KBM-7 (cell line): ENCODE data around the gene HMX2.

Experiments
- DNase-seq: peaks from one replicate; pipeline ENCODE4 v3.0.0-alpha.2; 2015
- in situ Hi-C: fragments of 300-500 bp; cut with MboI; formaldehyde crosslinking; loops from 2 replicates; pipeline ENCODE4 v1.14.3; 2020; ENCODE audit warnings: low sequenced_read_pairs, low pct_unique_long_range_greater_than_20kb, mixed read lengths

HMX2 gene

GRCh38 chr10:123136221-123136805 is 11.6 kb upstream of the HMX2 start:
- in situ Hi-C loops = loop anchor here (25.0 kb wide), 1 partner anchor 426 kb away; no protein-coding TSS in a partner anchor
- no peak for DNase-seq

DNA sequence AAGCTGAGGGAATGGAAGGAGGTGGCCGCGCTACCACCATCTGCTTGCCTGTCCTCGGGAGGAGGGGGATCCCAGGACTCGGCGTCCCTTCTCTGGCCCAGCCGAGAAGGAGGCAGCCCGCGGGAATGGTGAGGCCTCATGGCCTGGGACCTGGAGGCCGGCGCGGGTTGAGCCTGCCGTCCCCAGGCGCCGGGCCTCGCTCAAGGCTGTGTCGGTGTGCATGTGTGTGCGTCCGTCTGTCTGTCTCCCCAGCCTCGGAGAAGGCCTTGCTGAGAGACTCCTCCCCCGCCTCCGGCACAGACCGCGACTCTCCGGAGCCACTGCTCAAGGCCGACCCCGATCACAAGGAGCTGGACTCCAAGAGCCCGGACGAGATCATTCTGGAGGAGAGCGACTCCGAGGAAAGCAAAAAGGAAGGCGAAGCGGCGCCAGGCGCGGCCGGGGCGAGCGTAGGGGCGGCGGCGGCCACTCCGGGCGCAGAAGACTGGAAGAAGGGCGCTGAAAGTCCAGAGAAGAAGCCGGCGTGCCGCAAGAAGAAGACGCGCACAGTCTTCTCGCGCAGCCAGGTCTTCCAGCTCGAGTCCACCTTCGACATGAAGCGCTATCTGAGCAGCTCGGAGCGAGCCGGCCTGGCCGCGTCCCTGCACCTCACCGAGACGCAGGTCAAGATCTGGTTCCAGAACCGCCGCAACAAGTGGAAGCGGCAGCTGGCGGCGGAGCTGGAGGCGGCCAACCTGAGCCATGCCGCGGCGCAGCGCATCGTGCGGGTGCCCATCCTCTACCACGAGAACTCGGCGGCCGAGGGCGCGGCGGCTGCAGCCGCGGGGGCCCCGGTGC is 10.9 kb upstream of the HMX2 start:
- in situ Hi-C loops = loop anchor here (25.0 kb wide), 1 partner anchor 425 kb away; no protein-coding TSS in a partner anchor
- peak; percentile 82 for DNase-seq

- no peak for DNase-seq
- in situ Hi-C loops = loop anchor here (25.0 kb wide), 1 partner anchor 423 kb away; no protein-coding TSS in a partner anchor
Observed at GRCh38 chr10:123139165-123139520, 8.8 kb upstream of the HMX2 start.

DNA sequence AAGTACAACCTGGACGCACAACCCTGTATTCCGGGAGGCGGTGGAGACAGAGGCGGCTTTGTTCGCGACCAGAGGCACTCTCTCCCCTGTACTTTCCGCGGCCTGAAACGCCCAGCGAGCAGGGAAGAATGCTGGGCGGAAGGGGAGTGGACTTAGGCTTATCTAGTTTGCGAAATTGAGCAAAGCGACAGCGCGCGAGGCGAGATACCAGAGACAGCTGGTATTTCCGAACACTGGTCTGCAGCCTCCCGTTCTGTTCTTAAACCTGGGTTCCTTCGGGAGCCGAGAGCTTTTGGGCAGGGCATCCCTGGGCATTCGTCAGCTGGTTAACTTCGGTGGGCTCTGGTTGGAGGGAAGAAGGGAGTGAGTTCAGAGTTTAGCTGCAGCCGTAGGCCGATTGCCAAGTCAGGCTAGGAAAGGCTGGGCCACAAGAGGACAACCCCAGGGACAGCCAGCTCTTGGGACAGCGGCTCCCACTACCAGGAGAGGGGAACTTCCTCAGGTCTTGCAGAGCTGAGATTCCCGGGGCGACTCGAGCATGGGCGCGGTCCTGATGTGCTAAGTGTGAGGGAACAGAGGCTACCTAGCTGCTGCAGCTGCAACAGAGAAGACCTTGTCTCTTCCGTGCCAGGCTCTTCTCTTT is 8.3 kb upstream of the HMX2 start:
- DNase-seq = no peak
- in situ Hi-C loops = loop anchor here (25.0 kb wide), 1 partner anchor 423 kb away; no protein-coding TSS in a partner anchor

- in situ Hi-C loops = loop anchor here (25.0 kb wide), 1 partner anchor 422 kb away; no protein-coding TSS in a partner anchor
Observed at GRCh38 chr10:123140164-123140982, 7.6 kb upstream of the HMX2 start.

GRCh38 chr10:123140983-123141390 is 6.9 kb upstream of the HMX2 start:
- DNase-seq = no peak
- in situ Hi-C loops = loop anchor here (25.0 kb wide), 1 partner anchor 421 kb away; no protein-coding TSS in a partner anchor

More at GRCh38 chr10:123140164-123140982, 7.6 kb upstream of the HMX2 start:
- no peak for DNase-seq

DNA sequence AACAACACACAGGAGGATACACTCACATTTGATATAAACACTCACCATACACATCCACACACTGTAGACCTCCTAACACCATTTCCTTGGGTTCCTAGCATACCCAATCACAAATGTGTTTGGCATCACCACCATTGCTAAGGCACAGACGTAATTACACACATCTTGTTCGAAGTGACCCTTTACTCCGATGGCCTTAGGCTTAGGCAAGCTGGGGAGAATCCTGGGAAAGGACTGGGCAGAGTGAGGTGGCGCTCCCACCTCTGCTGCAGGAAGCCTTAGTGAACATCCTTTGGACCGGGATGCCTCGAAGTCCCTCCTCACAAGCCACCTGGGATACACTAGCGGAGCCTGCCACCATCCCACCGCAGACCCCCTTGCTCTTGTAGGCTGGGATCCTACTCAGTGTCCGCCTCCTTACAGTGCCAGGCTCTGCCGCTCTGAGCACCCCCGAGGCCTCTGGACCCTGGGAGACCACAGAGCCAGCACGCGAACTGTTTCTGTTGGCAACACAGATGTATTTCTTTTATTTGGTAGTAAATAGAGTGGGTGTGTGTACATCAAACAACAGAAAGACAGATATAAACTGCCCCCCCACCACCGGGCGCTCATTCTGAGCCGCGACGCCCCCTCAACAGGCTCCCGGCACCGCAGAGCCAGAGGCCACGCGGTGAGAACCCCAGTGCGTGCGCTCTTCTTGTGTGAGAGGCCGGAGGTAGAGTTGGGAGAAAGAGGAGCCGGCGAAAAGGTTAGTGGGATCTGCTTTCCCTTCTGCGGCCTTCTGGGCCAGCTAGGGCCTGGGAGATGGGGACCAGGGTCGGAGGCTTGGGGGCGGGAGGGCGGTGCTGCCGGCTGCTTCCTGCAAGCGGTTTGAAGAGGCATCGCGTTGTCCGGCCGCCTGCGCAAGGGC is 5.9 kb upstream of the HMX2 start:
- in situ Hi-C loops = loop anchor here (25.0 kb wide), 1 partner anchor 420 kb away; no protein-coding TSS in a partner anchor
- DNase-seq = no peak

DNA sequence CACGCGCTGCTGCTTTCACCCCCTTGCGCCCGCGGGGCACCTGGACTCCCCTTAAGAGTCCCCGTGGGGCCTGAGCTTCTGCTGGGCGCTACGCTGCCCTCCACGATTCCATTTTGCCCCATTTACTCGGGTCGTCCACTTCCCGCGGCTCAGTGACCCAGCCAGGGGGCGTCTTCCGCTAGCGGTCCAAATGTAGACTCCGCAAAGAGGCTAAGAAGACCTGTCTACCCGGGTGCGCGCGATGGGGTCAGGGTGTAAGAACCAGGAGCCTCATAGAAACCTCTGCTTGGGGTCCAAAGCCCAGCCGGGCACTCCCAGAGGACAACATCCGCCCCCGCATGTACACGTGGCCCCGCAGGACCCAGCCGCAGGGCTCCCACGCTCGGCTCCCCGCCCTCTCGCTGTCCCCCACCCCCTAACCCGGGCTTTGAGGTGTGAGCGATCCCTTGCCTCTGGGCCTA is 5.2 kb upstream of the HMX2 start:
- DNase-seq = no peak
- in situ Hi-C loops = loop anchor here (25.0 kb wide), 1 partner anchor 420 kb away; no protein-coding TSS in a partner anchor

GRCh38 chr10:123143162-123143824 is 4.6 kb upstream of the HMX2 start:
- DNase-seq = no peak
- in situ Hi-C loops = loop anchor here (25.0 kb wide), 1 partner anchor 419 kb away; no protein-coding TSS in a partner anchor

GRCh38 chr10:123143825-123144168 is 4.1 kb upstream of the HMX2 start:
- in situ Hi-C loops = loop anchor here (25.0 kb wide), 1 partner anchor 419 kb away; no protein-coding TSS in a partner anchor
- DNase-seq = no peak

DNA sequence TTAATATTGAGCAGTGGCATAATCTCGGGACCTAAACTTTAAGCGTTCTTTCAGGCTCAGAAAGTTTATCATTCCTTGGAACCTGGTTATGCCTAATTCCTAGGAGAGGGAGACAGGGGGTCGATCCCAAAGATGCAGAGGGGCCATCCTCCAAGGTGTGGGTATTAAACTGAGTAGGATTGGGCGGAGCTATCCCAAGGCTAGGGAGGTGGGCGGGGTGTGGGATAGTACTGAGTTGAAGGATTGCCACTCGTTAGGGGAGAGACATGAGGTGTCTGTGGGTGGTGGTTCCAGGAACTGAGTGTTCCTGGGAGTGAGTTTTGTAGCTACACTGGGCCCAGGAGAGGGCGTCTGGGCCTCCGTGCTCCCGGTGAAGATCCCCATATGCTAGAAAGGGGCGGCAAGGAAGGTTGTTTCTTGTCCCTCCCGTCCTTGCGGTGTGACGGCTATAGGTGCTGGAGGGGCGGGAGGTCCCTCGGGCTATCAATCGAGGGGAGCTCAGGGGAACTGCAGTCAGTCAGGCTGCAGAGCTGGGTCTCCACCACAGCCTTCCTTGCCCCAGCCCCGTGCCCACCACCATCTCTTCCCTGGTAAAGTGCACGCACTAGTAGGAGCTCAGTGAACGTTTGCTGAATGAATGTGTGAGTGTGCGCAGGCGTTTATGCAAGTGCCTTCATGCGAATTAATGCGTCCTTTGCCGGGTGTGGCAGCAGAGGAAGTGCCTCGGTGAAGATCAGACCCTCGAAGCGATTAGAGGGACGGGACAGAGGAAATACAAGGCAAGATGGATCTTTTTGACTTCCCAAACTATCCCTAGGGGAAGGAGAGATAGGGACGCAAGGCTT is 3.0 kb upstream of the HMX2 start:
- in situ Hi-C loops = loop anchor here (25.0 kb wide), 1 partner anchor 417 kb away; no protein-coding TSS in a partner anchor
- DNase-seq = peak; percentile 51

DNA sequence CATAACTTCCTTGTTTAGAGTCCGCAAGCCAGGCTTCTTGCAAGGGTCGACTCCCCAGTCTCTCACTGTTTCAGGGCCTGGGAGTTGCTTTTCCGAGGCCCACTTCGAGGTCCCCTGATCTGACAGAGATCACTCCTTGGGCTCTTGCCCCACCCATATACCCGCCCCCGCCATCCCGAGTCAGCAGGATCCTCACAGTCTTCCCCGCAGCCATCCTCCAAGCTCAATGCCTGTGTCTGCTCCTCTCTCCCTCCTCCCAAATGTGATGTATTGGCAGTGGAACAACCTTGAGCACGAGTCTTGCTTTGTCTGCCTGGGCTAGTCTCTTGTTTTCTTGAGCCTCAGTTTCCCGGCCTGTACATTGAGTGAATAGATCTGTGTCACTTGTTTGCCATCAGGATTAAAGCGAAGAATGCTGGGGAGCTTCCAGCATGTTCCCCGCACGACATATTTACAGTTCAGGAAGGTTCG is 2.4 kb upstream of the HMX2 start:
- in situ Hi-C loops = loop anchor here (25.0 kb wide), 1 partner anchor 417 kb away; no protein-coding TSS in a partner anchor

DNA sequence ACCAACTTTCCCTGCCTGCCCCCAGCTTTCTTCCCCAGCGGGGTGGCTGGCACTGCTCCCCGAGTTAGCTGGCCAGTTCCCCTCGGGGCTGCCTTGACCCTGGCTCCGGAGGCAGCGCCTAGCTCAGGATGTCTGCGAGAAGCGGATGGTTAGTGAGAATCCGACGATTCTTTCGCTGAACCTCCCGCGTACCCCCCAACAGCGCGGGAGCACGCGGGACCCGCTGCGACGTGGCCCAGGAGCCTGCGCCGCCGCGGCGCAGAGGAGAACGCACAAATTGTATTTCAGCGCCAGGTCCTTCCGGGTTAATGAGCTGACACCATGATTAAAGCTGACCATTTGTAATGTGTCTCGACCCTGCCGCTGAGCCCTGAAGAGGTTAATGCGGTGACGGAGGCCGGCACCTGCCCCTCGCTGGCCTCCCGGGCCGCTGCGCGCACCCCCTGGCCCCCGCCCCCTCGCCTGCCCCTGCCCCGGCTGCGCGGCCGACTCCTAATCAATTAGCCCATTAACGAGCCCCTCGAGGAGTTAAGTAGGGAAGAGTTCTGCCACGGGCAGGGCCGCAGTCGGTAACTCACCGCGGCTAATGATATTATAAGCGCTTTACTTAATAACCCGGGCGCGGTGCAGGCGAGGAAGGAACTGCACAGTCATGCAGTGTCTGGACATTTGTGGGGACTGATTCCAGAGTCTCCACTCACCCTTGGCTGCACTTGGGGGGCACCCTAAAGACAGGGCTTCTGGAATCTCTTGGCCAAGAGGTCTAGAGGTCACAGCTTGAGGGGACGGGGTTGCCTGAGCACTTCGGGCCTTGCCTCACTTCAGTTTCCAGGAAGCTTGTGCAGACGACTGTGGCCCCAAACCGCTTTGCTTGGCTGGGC is 1.7 kb upstream of the HMX2 start:
- DNase-seq = no peak
- in situ Hi-C loops = loop anchor here (25.0 kb wide), 1 partner anchor 416 kb away; no protein-coding TSS in a partner anchor

More for the DNA sequence above, 2.4 kb upstream of the HMX2 start:
- no peak for DNase-seq

DNA sequence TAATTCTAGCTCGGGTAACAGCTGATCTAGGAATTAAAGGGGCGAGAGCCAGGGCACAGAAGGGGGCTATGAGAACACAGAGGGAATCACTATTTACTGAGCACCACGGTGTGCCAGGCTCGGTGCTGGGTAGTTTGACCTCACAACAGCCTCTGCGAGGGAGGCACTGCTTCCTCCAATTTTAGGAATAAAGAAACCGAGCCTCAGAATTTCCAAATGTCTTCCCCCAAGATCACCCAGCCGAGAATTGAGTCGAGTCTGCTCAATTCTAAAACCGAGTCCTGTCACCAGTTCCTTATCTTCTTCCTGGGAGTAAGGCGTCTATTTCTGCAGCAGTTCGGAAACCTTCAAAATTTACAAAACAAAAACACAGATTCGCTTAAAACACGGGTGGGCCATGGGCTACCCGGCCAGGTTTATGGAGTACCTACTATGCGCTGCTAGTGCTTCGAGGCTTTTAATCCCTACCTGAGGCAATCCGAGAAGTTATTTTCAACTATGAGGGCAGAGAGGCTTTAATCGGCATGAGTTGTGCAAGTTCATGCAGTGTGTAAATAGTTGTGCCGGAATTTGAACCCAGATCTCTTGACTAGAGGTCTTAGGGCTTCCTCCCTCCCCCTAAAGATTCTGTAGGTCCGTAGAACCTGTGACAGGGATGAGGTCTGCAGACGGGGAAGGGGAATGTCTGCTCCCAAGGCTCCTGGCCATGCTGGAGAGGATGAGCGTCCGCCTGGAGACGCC is 872 bp upstream of the HMX2 start:
- no peak for DNase-seq
- in situ Hi-C loops = loop anchor here (25.0 kb wide), 1 partner anchor 415 kb away; no protein-coding TSS in a partner anchor
